SK-N-SH treated with all-trans-retinoic acid at 6 μM for 48 hours (cell line): ENCODE data around the gene OXTR.

Experiments
- ATAC-seq: fragments of 200-7000 bp; cut with Tn5 transposase; 3 replicates; pipeline ENCODE4 v1.9.1; 2020; ENCODE audit warnings: mild to moderate bottlenecking, moderate library complexity
- ARNTL ChIP-seq: fragments of 450-650 bp; formaldehyde crosslinking; IDR thresholded peaks from 2 replicates; pipeline ENCODE4 v1.5.0; 2020; ENCODE audit warnings: low read depth, mild to moderate bottlenecking, moderate library complexity, borderline replicate concordance
- BACH2 ChIP-seq: fragments of 250-450 bp; sonication (Bioruptor Pico); IDR thresholded peaks from 2 replicates; pipeline ENCODE4 v1.9.0; 2021; ENCODE audit warnings: mild to moderate bottlenecking, borderline replicate concordance
- CREB5 ChIP-seq: fragments of 250-450 bp; sonication (Bioruptor Pico); IDR thresholded peaks from 2 replicates; pipeline ENCODE4 v1.5.1; 2020; ENCODE audit warnings: low read depth, mild to moderate bottlenecking, moderate library complexity
- CSDC2 ChIP-seq: fragments of 250-450 bp; sonication (Bioruptor Pico); IDR thresholded peaks from 2 replicates; pipeline ENCODE4 v1.5.0; 2020; ENCODE audit warnings: mild to moderate bottlenecking, moderate library complexity
- CSRNP3 ChIP-seq: fragments of 250-450 bp; sonication (Bioruptor Pico); IDR thresholded peaks from 2 replicates; pipeline ENCODE4 v1.5.1; 2021; ENCODE audit warnings: mild to moderate bottlenecking, moderate library complexity
- ESRRG ChIP-seq: fragments of 250-450 bp; sonication (Bioruptor Pico); IDR thresholded peaks from 2 replicates; pipeline ENCODE4 v1.6.1; 2021; ENCODE audit warnings: mild to moderate bottlenecking
- GLIS3 ChIP-seq: fragments of 250-450 bp; sonication (Bioruptor Pico); IDR thresholded peaks from 2 replicates; pipeline ENCODE4 v1.5.0; 2020; ENCODE audit warnings: mild to moderate bottlenecking, moderate library complexity
- ISL1 ChIP-seq: fragments of 250-450 bp; sonication (Bioruptor Pico); IDR thresholded peaks from 2 replicates; pipeline ENCODE4 v2.1.2; 2022; ENCODE audit warnings: mild to moderate bottlenecking, moderate library complexity
- OSR1 ChIP-seq: fragments of 250-450 bp; sonication (Bioruptor Pico); IDR thresholded peaks from 2 replicates; pipeline ENCODE4 v1.8.0; 2022; ENCODE audit warnings: moderate library complexity, mild to moderate bottlenecking, inconsistent platforms
- PATZ1 ChIP-seq: fragments of 250-450 bp; sonication (Bioruptor Pico); IDR thresholded peaks from 2 replicates; pipeline ENCODE4 v1.8.0; 2020; ENCODE audit warnings: mild to moderate bottlenecking, moderate library complexity, borderline replicate concordance
- POU6F1 ChIP-seq: fragments of 250-450 bp; sonication (Bioruptor Pico); IDR thresholded peaks from 2 replicates; pipeline ENCODE4 v1.8.0; 2021; ENCODE audit warnings: low read depth, mild to moderate bottlenecking, moderate library complexity, borderline replicate concordance
- PPARA ChIP-seq: fragments of 250-450 bp; sonication (Bioruptor Pico); IDR thresholded peaks from 2 replicates; pipeline ENCODE4 v1.5.0; 2020; ENCODE audit warnings: mild to moderate bottlenecking, borderline replicate concordance
- RARB ChIP-seq: fragments of 250-450 bp; sonication (Bioruptor Pico); IDR thresholded peaks from 2 replicates; pipeline ENCODE4 v1.8.0; 2021; ENCODE audit warnings: mild to moderate bottlenecking, moderate library complexity
- SNAI2 ChIP-seq: fragments of 250-450 bp; sonication (Bioruptor Pico); IDR thresholded peaks from 2 replicates; pipeline ENCODE4 v1.5.0; 2020; ENCODE audit warnings: mild to moderate bottlenecking, moderate library complexity
- TCF4 ChIP-seq: fragments of 250-450 bp; sonication (Bioruptor Pico); IDR thresholded peaks from 2 replicates; pipeline ENCODE4 v1.8.0; 2021; ENCODE audit warnings: mild to moderate bottlenecking, moderate library complexity, borderline replicate concordance
- TOX ChIP-seq: fragments of 250-450 bp; sonication (Bioruptor Pico); IDR thresholded peaks from 2 replicates; pipeline ENCODE4 v1.8.0; 2021; ENCODE audit warnings: mild to moderate bottlenecking, moderate library complexity, borderline replicate concordance
- TSHZ2 ChIP-seq: fragments of 250-450 bp; sonication (Bioruptor Pico); IDR thresholded peaks from 2 replicates; pipeline ENCODE4 v1.5.0; 2020; ENCODE audit warnings: mild to moderate bottlenecking, moderate library complexity
- ZC3H10 ChIP-seq: fragments of 250-450 bp; sonication (Bioruptor Pico); IDR thresholded peaks from 2 replicates; pipeline ENCODE4 v1.5.1; 2021; ENCODE audit warnings: mild to moderate bottlenecking, moderate library complexity
- ZFP3 ChIP-seq: fragments of 250-450 bp; sonication (Bioruptor Pico); IDR thresholded peaks from 2 replicates; pipeline ENCODE4 v1.5.0; 2020; ENCODE audit warnings: mild to moderate bottlenecking, moderate library complexity
- ZFP30 ChIP-seq: fragments of 450-650 bp; formaldehyde crosslinking; IDR thresholded peaks from 2 replicates; pipeline ENCODE4 v1.5.0; 2022; ENCODE audit warnings: mild to moderate bottlenecking, moderate library complexity
- ZNF565 ChIP-seq: fragments of 450-650 bp; formaldehyde crosslinking; conservative IDR thresholded peaks from 2 replicates; pipeline ENCODE4 v1.5.0; 2020; ENCODE audit warnings: low read depth, mild to moderate bottlenecking, moderate library complexity
- ZNF70 ChIP-seq: fragments of 450-650 bp; formaldehyde crosslinking; IDR thresholded peaks from 2 replicates; pipeline ENCODE4 v1.5.0; 2020; ENCODE audit warnings: mild to moderate bottlenecking, moderate library complexity
- ZNF8 ChIP-seq: fragments of 450-650 bp; formaldehyde crosslinking; IDR thresholded peaks from 2 replicates; pipeline ENCODE4 v1.5.0; 2020; ENCODE audit warnings: mild to moderate bottlenecking, moderate library complexity

Gene OXTR

GRCh38 chr3:8709287-8709686 is 60.1 kb downstream of the OXTR start:
- TF ChIP-seq PATZ1 (CRISPR knock-in tag), result no peak
- TF ChIP-seq SNAI2, result no peak
- TF ChIP-seq CSDC2 (CRISPR knock-in tag), result no peak
- no peak for TF ChIP-seq PPARA
- TF ChIP-seq CREB5 (CRISPR knock-in tag), result no peak
- no peak for TF ChIP-seq ARNTL (CRISPR knock-in tag)
- no peak for TF ChIP-seq RARB
- TF ChIP-seq ZC3H10 (CRISPR knock-in tag), result no peak
- no peak for TF ChIP-seq ZNF565
- no peak for TF ChIP-seq GLIS3 (CRISPR knock-in tag)
- TF ChIP-seq TOX (CRISPR knock-in tag), result no peak
- TF ChIP-seq, all 23 proteins: peak for 0

GRCh38 chr3:8705575-8705974 is 63.8 kb downstream of the OXTR start:
- ATAC-seq, result no peak
- TF ChIP-seq TSHZ2 (CRISPR knock-in tag), result no peak
- TF ChIP-seq ZNF8, result no peak
- TF ChIP-seq OSR1 (CRISPR knock-in tag), result no peak
- TF ChIP-seq BACH2, result no peak
- TF ChIP-seq, all 23 proteins: peak for 0

More at GRCh38 chr3:8709287-8709686, 60.1 kb downstream of the OXTR start:
- no peak for ATAC-seq

- TF ChIP-seq ZFP30 (no peak), CREB5 (CRISPR knock-in tag) (no peak), POU6F1 (no peak), CSDC2 (CRISPR knock-in tag) (no peak), TCF4 (CRISPR knock-in tag) (no peak), RARB (no peak), ZNF70 (no peak), PATZ1 (CRISPR knock-in tag) (no peak), ISL1 (CRISPR knock-in tag) (no peak), GLIS3 (CRISPR knock-in tag) (no peak), ZC3H10 (CRISPR knock-in tag) (no peak), BACH2 (no peak), ESRRG (CRISPR knock-in tag) (no peak), SNAI2 (no peak), ZFP3 (CRISPR knock-in tag) (no peak), ARNTL (CRISPR knock-in tag) (no peak), ZNF8 (no peak), CSRNP3 (no peak)
- no peak for ATAC-seq
Measured at GRCh38 chr3:8702560-8702959, 66.9 kb downstream of the OXTR start.
